ENCODE measurements around the gene TUBA3D.
"Not testable (repeated sequence)": the region's sequence is repeated elsewhere in the genome, so short reads cannot be mapped to it uniquely, and the experiment has no call there.

Gene TUBA3D

DNA sequence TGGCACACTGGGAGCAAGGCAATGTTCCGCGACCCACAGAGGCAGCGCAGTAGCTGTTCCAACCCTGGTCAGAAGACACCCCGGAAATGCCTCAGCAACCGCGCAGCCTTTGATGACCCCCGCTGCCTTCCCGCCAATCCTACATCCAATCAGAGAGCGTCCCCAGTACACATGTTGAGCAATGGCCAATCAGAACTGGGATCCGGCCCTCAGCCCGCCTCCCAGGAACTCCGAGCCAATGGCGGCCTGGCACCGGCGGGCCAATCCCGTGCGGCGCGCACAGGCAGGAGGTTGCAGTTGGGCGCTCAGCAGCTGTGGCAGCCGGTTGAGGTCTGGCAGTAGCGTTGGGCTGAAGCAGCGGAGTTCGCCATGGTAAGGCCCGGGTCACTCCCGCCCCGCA is at the start of gene TUBA3D:
Gene TUBA3D (plus strand): TSS at position 289 of the 400 bp plus-strand sequence. CDS start 81 bp downstream, at position 370.
- DNase-seq = no peak

DNA sequence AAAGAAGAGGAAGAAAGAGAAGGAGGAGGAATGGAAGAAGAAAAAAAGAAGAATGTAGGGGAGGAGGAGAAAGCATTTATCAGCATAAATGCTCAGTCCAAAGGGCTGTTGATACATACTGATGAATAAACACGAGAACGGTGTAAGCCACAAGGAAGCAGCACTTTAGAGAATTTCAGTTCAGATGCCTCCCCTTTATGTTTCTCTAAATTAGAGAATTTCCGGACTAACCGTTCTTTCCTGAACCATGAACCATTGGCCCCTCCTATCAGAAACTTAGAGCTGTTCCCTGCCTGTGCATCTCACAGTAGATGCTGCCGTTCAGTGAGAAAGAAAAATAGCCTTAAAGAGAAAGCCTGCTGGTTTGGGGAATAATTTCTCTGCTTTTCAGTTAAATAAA is 49.2 kb upstream of the TUBA3D start:
- no peak for DNase-seq

DNA sequence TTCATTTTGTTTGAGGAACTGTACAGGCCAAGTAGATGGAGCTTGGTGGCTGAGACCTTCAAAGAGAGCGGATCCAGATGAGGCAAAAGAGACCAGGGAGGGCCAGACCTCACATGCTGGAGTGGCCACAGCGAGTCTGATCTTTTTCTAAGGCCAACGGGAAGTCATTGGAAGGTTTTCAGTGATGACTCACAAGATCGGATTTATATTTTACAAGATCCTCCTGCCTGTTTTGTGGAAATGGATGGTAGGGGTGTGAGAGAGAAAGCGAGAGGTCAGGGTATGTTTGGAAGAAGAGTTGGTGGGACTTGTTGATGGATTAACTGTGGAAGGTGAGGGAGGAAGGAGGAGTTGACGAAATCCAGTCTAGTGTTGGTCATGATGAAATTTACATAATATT is 44.6 kb upstream of the TUBA3D start:
- DNase-seq = no peak

DNA sequence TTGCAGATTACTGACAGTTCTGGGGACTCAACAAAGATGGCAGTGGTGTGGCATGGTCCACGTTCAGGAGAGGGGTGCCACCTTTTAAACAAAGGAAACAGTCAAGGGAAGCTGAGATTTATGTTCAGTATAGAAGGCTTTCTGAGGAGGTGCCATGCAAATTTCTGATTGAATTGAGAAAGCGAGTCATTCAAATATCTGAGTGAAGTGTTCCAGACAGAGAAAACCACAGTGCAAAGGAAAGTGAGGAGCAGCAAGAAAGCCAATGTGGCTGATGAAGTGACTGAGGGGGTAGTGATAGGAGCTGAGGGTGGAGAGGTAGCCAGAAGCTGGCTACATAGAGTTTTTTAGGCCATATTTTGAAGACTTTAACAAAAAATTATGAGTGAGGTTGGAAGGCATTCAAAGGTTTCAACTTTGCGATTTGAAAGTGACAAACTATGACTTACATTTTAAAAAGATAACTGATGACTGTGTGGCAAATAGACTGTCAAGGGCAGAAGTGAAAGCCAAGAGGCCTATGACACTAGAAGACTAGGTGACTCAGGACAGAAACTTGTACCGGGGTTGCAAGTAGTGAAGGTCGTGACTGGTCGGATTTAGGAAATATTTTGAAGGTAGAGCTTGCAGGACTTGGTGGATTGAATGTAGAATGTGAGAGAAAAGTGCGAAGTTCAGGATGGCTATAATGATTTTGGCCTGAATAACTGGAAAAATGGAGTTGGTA is 35.0 kb upstream of the TUBA3D start:
- not testable (repeated sequence) for DNase-seq

DNA sequence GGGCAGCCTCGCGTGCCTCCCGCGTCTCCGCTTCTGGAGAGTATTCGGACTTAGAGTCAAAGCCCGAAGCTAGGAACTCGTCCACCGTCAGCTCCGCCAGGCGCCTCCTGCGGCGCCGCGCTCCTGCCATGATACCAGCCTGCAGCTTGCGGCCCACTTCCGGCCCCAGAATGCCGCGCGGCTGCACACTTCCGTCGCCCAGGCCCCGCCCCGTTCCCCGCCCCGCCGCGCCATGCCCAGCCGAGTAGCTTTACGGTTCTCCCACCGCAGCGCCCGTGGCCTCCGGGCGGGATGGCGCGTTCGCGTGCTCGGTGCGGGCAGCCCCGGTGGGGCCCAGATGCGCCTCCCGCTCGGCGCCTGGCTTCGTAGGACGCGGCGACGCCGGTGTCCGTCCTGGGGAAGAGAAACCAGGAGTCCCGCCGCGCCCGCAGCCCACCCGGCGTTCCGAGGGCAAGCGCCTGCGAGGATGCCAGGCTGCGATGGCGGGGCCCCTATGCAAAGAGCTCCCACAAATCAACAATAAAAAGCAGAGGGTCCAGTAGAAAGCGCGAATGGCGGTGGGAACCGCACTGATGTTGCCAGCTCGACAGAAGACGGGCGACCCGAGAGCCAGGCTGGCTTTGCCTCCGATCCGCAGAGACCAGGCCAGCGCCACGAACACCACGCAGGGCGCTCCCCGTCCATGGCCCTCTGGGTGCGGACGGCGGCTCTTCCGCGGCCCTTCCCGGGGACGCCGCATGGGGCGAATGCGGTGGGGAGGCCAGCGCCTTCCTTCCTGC is 31.0 kb upstream of the TUBA3D start:
- not testable (repeated sequence) for DNase-seq

DNA sequence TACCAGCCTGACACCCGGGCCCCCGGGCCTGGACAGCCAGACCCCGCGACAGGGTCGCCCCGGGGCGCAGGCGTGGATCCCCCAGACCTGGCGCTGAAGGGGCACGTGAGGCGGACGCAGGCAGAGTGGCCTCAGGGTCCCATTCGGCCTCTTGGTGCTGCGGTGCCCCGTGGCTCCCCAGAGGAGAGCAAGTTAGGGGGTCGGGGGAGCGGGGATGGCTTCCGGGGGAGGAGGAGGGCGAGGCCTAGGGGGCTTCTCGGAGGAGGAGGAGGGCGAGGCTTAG is 30.5 kb upstream of the TUBA3D start:
- not testable (repeated sequence) for DNase-seq

DNA sequence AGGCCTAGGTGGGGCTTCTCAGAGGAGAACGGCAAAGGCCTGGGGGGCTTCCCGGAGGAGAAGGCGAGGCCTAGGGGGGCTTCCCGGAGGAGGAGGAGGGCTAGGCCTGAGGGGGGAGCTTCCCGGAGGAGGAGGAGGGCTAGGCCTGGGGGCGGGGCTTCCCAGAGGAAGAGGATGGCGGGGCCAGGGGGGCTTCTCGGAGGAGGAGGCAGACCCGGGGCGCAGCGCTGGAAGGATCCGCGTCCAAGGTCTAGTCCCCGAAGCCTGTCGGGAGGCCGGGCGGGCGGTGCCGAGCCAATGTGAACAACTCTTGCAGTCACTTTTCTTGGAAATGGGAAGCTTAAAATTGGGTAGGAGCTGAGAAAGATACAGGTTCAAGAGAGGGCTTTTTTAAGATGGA is 30.0 kb upstream of the TUBA3D start:
- DNase-seq = no peak

DNA sequence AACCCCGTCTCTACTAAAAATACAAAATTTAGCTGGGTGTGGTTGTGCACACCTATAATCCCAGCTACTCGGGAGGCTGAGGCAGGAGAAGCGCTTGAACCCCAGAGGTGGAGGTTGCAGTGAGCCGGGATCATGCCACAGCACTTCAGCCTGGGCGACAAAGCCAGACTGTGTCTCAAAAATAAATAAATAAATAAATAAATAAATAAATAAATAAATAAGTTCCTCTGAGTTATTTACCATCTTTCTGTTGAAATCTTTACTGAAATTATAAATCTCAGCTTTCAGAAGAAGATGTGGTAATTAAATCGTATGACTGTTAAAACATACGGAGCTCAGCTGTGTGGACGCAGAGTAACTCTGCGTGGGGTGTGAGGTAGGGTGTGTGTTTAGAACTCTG is 27.9 kb upstream of the TUBA3D start:
- not testable (repeated sequence) for DNase-seq

DNA sequence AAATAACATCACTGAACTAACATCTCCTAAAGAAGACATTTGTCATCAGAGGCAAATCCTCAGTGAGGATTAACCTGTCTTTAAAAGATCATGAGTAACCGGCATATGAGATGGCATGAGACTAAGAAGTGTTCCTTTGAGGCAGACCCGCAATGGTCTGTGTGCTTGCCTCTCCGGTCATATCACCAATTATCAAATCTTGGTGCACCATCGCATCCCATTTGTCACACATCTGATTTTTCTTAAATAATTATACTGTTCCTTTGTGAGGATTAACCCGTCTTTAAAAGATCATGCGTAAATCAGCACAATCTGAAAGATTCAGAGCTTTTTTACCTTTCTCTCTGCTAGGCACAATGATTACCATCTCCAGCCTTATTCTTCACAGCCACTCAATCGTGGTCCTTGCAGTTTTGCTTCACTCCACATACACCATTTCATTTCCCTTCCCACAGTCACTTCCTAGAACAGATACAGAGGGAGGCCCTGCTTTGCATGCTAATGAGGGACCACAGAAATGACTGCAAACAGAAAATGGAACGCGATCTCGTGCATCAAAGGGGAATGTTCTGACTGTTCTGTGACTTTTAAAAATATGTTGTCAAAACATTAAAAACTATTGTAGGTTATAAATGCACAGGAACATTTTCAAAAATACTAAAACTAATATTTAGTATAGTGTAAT is 24.5 kb upstream of the TUBA3D start:
- DNase-seq = not testable (repeated sequence)

DNA sequence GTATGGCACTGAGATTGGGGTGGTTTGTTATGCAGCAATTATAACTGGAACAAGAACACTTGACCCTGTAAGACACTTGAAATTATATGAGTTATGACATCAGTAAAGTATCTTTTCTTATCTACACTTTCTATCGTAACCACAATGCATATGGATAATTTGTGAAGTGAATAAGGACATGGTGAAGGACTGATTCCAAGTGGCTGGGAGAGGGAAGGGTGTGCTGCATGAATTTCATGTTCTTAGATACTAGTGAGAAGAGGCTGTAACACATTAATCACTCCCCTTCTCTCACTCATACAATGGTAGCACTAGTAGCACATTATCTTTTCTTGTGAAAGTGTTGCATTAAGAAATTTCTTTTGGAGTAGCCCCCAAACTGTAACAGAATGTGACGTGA is 21.0 kb upstream of the TUBA3D start:
- not testable (repeated sequence) for DNase-seq

DNA sequence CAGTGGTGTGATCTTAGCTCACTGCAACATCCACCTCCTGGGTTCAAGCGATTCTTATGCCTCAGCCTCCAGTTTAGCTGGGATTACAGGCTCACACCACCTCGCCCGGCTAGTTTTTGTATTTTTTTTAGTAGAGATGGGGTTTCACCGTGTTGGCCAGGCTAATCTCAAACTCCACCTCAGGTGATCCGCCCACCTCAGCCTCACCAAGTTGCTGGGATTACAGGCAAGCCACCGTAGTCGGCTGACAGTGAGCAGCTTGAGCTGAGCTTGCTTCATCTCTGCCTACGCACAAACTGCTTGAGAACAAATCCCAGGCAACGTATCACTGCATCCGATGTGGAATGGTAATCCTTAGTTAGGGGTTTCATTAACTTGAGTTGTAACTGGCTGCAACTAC is 8.2 kb upstream of the TUBA3D start:
- not testable (repeated sequence) for DNase-seq

DNA sequence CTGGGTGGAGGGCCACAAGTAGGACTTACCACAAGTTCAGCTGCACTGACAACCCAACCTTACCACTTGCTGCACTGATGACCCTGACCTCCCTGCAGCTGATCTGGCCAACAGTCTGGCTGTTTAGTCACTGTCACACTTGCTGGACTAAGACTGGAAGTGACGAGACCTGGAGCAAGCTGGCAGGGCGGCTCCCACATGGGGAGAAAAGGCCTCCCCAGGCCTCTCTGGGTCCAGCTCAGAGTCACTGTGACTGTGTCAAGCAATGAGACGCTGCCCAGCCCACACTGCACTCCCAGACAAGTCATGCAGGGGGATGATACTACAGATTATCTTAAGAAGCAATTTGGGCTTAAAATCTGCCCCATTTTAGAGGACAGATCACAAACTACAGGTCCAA is 5.0 kb upstream of the TUBA3D start:
- not testable (repeated sequence) for DNase-seq

DNA sequence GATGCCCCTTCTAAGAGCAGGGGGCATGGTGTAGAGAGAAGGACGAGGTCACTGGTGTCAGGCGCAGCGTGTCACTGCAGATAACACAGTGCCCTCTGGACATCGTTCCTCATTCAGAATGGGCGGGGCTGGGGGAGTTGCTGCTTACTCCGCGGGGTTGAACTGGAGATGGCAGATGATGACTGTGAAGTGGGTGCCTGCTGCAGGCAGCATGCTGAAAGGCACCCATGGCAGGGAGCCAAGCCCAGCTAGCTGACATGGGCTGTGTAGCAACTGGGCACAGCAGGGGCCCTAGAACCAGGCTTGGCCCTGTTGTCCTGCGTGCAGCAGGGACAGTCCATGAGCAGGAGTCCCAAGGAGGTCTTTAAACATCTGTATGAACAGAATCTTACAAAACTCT is 4.3 kb upstream of the TUBA3D start:
- not testable (repeated sequence) for DNase-seq

DNA sequence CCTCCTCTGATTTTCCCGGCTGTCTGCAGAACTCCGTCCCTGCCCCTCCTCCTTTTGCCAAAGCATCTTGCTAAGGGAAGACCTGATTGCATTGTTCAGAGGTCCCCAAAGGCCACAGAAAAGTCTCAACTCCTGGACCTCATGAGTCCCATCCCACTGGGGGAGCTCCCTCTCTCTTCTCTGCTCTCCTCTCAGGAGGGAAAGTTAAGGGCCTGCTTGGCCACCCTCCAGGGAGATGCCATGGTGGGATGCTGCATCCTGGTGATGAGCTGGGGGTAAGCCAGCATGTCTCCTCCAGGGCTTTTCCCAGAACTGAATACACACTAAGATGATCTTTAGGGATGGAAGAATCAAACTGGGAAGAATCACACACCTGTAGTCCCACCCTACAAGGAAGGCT is 2.7 kb upstream of the TUBA3D start:
- not testable (repeated sequence) for DNase-seq

DNA sequence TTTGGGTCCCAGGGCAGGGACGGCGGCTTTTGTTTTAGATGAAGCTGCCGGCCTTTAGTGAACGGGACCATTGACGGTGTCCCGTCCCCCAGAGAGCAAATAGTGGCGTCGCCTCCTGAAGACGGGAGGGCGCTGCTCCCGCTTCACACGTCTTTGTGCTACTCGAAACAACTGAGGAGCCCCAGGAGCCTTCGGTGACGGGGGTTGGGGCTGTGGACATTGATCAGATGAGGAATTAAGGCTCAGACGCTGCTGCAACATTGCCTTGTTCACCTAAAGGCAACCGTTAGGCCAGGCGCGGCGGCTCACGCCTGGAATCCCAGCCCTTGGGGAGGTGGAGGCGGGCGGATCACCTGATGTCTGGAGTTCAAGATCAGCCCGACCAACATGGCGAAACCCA is 444 bp downstream of the TUBA3D start:
- DNase-seq = not testable (repeated sequence)

DNA sequence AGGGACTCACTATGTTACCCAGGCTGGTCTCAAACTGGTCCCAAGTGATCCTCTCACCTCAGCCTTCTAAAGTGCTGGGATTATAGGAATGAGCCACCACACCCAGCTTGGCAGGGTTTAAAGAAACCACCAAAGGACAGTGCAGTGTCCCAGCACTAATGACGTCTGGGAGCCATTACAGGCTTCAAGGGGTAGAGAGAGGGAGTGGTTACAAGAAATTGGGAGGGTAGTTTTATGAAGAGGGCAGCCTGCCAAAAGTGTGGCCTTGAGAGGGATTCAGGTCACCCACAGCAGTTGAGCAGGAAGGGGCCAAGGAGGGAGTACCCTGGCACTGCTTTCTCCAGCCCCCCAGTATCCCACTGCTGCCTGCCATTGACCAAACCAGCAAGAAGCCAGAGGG is 1.3 kb downstream of the TUBA3D start:
- not testable (repeated sequence) for DNase-seq

DNA sequence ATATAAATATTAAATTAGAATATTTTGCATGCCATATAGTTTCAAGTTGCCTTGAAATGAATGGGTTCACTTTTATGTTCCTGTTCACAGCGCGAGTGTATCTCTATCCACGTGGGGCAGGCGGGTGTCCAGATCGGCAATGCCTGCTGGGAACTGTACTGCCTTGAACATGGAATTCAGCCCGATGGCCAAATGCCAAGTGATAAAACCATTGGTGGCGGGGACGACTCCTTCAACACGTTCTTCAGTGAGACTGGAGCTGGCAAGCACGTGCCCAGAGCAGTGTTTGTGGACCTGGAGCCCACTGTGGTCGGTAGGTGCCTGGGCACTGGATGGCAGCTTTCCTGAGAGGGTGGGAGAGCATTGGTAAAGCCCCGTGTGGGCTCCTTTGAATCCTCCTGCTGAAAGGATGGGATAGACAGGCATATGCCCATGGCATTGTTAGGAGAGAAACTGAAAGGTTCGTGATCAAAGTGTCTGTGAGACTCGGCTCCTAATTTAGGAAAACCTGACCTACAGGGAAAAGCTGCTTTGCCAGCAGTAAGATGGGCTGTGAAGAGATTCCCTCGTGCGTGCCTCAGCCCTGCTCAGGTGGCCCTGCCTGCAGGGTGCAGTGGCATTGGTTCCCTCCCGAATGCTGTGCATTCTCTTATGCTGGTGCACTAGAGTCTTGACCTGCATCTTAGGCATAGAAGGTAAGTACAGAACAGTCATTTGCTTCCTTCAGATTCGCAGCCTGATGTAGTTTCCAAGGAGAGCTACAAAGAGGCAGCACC is 2.3 kb downstream of the TUBA3D start:
- not testable (repeated sequence) for DNase-seq

DNA sequence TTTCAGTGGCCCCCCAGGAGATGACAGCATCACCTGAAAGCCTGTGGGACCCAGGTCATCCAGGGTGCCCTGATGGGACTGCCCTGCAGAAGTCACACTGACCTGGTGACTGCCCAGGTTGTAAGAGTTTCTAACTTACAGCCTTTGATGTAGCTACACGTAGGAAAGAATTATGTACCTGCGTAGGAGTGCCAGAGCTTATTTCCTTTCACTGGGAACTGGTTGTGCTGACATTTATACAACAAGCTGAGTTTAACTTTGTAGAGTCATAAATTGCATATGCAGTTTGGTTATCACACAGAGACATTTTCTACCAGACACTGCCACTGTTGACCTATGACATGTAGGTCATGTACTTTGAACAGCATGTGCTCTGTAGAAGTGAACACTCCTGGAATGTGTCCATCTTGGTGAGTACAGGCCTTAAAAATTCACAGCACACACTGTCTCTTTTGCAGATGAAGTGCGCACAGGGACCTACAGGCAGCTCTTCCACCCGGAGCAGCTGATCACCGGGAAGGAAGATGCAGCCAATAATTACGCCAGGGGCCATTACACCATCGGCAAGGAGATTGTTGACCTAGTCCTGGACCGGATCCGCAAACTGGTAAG is 3.0 kb downstream of the TUBA3D start:
- not testable (repeated sequence) for DNase-seq

DNA sequence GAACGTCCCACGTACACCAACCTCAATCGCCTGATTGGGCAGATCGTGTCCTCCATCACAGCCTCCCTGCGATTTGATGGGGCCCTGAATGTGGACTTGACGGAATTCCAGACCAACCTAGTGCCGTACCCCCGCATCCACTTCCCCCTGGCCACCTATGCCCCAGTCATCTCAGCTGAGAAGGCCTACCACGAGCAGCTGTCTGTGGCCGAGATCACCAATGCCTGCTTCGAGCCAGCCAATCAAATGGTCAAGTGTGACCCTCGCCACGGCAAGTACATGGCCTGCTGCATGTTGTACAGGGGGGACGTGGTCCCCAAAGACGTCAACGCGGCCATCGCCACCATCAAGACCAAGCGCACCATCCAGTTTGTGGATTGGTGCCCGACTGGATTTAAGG is 4.4 kb downstream of the TUBA3D start:
- not testable (repeated sequence) for DNase-seq

DNA sequence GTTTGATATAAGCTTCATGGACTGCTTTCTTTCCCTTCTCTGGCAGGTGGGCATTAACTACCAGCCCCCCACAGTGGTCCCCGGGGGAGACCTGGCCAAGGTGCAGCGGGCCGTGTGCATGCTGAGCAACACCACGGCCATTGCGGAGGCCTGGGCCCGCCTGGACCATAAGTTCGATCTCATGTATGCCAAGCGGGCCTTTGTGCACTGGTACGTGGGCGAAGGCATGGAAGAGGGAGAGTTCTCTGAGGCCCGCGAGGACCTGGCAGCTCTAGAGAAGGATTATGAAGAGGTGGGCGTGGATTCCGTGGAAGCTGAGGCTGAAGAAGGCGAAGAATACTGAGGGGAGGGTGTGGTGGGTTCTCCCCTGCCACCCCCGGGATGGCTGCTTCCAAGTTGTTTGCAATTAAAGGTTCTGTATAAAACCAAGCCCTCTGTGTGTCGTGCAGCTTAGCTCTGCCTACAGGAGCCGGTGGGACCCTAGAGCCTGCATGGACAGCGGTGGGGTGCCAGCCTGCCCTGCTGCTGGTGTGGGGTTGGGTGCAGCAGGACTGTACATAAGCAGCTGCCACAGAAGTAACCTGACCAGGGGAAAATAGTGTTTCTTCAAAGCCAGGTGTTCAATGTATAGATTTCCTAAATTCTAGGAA is 6.7 kb downstream of the TUBA3D start:
- not testable (repeated sequence) for DNase-seq

DNA sequence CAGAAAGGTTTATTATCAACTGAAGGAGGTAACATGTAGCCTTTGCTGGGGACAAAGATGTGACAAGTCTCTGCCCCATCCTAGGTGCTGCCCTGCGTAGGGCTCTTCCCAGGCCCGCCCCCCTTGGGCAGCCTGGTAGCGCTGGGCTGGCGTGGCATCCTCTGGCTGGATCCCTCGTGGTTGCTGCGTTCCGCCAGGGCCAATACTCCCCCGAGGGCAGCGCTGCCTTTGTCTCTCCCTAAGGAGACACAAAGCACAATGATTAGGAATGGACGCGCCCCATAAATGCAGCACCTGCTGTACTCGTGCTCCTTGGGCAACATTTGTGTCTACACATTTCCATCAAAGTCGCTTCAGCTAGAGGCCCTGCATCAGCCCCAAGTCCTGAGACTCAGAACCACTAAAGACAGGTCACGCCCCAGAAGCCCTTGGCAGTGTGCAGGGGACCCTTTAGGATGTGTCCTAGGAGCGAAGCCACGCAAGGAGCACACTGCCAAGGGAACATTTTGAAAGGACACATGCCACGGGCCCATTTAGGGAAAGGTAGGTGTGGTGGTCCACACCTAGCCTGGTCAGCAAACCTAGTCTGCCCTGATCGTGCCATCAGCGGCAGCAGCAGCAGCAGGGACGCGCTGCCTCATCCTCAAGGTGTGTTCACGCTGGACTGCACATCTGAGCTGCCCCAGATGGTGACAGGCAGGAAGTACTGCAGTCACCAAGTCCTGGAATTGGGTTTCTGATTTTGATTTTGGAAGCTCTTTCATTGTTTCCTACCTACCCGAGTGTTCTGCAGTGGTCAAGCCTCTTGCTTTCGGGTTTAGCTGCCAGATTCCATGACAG is 8.3 kb downstream of the TUBA3D start:
- DNase-seq = not testable (repeated sequence)

Data from Kasumi-1 (cell line).